Liver (tissue), 3 donors: Measurements from ENCODE around the gene DEPDC5.

ENCODE experiments used
- CTCF ChIP-seq: fragments of 150-350 bp; IDR thresholded peaks from 2 replicates; pipeline ENCODE4 v1.5.1; 2017; ENCODE audit warnings: improper control_type of control experiment, low read depth, low read length; ENCODE audit not compliant: missing input control
- RAD21 ChIP-seq, 2 donors: IDR thresholded peaks; 2 replicates each; pipeline ENCODE4 v1.6.1; 2016; ENCODE audit warnings: antibody characterized with exemption in 2 of 2, mild to moderate bottlenecking in 2 of 2
- REST ChIP-seq: IDR thresholded peaks from 2 replicates; pipeline ENCODE4 v1.6.1; 2016; ENCODE audit warnings: antibody characterized with exemption, mild to moderate bottlenecking
- RXRA ChIP-seq, 2 donors: IDR thresholded peaks; 2 replicates each; pipeline ENCODE4 v1.6.1; 2017 to 2018; ENCODE audit warnings: antibody characterized with exemption in 2 of 2, mild to moderate bottlenecking in 1 of 2
- SP1 ChIP-seq: IDR thresholded peaks from 2 replicates; pipeline ENCODE4 v1.6.1; 2018; ENCODE audit warnings: antibody characterized with exemption, mild to moderate bottlenecking
- TAF1 ChIP-seq: conservative IDR thresholded peaks from 2 replicates; pipeline ENCODE4 v1.6.1; 2016; ENCODE audit warnings: antibody characterized with exemption, mild to moderate bottlenecking
- YY1 ChIP-seq: IDR thresholded peaks from 2 replicates; pipeline ENCODE4 v1.6.1; 2016; ENCODE audit warnings: antibody characterized with exemption, mild to moderate bottlenecking
- ZBTB33 ChIP-seq: IDR thresholded peaks from 2 replicates; pipeline ENCODE4 v1.6.1; 2016; ENCODE audit warnings: antibody characterized with exemption
- donor health status: healthy.
- donor health status: healthy.

GRCh38 chr22:31843526-31843925 lies 89.7 kb downstream of the DEPDC5 start:
- TF ChIP-seq CTCF: no peak
- no peak for TF ChIP-seq ZBTB33
- TF ChIP-seq YY1: no peak
- TF ChIP-seq SP1: no peak
- no peak for TF ChIP-seq TAF1
- no peak for TF ChIP-seq RAD21 (IDR thresholded peaks at IDR 0.05)
- TF ChIP-seq REST: no peak
- no peak for TF ChIP-seq RXRA (IDR thresholded peaks at IDR 0.05)
